Mesodermal cell (in vitro differentiated cells): ENCODE results near the gene HMCN1. TPM values are rescaled to one million over a fixed set of nuclear protein-coding genes. Genes with fewer than 3 reads are reported as not detected.

Source experiments
- H3K27ac ChIP-seq: 2 replicates; pipeline ENCODE4 v1.7.0; 2013; ENCODE audit warnings: mild to moderate bottlenecking, low read depth, low read length, moderate library complexity; ENCODE audit not compliant: severe bottlenecking
- H3K36me3 ChIP-seq: 2 replicates; pipeline ENCODE4 v1.7.1; 2013; ENCODE audit warnings: mild to moderate bottlenecking, low read length, moderate library complexity; ENCODE audit not compliant: control insufficient read depth, insufficient read depth
- H3K4me1 ChIP-seq: one replicate; pipeline ENCODE4 v1.7.1; 2013; ENCODE audit warnings: mild to moderate bottlenecking, low read length; ENCODE audit not compliant: insufficient read depth, control insufficient read depth, poor library complexity, severe bottlenecking
- H3K4me3 ChIP-seq: 2 replicates; pipeline ENCODE4 v1.7.0; 2013; ENCODE audit warnings: low read length, control low read depth, mild to moderate bottlenecking; ENCODE audit not compliant: insufficient read depth, poor library complexity, severe bottlenecking; ENCODE audit errors: extremely low read depth
- H3K9me3 ChIP-seq: 2 replicates; pipeline ENCODE4 v1.7.1; 2013; ENCODE audit warnings: mild to moderate bottlenecking, low read length, moderate library complexity; ENCODE audit not compliant: control insufficient read depth
- WGBS, 2 experiments: methylation state at CpG; one replicate each; pipeline ENCODE4 v1.1.5; 2013; ENCODE audit warnings: missing lambda C conversion rate in 2 of 2; ENCODE audit not compliant: insufficient coverage in 2 of 2; 5-methylcytosine and 5-hydroxymethylcytosine counted together
- polyA plus RNA-seq, 2 experiments: library from polyadenylated mRNA; stranded (reverse); fragments of 50-300 nt; gene quantifications; one replicate each; pipeline ENCODE4 v1.2.3, GENCODE V29; 2013

The HMCN1 gene
- polyA plus RNA-seq (2013, experiment 1 of 2) = 12.2 TPM
- 9.4 TPM for polyA plus RNA-seq (2013, experiment 2 of 2)

- Histone ChIP-seq H3K4me1 (no peaks in the 10 kb centered on the region), H3K9me3 (no peaks in the 10 kb centered on the region), H3K4me3 (peak within 1 kb of the TSS; percentile 54), H3K27ac (peak within 1 kb of the TSS; percentile 82), H3K36me3 (no peaks in the 10 kb centered on the region)
- WGBS, 2 experiments = 1 to 2% methylated on average over 37 to 41 of the region's 47 CpGs
These were observed at the start of gene HMCN1 for GRCh38 chr1:185733818-185734735. HMCN1 (plus strand) TSS chr1:185734391; CDS start chr1:185734780, 389 bp downstream.

- H3K36me3 ChIP-seq = no peaks in the 10 kb centered on the region
- no peaks in the 10 kb centered on the region for H3K9me3 ChIP-seq
- no peak overlapping the region for H3K27ac ChIP-seq
- no peaks in the 10 kb centered on the region for H3K4me1 ChIP-seq
- H3K4me3 ChIP-seq = no peak overlapping the region
These were observed 47.1 kb upstream of the HMCN1 start for GRCh38 chr1:185686821-185687778.

- Histone ChIP-seq H3K36me3 (no peaks in the 10 kb centered on the region), H3K27ac (no peak overlapping the region), H3K4me1 (peaks cover 10% of the 10 kb centered on the region), H3K4me3 (no peak overlapping the region), H3K9me3 (no peaks in the 10 kb centered on the region)
- 80% methylated on average over 1 of the region's 2 CpGs; no CpG with 5 or more reads in 1 of the 2 experiments for WGBS, 2 experiments
These were observed 43.7 kb upstream of the HMCN1 start for GRCh38 chr1:185690527-185690926.

GRCh38 chr1:185693654-185694053 lies 40.5 kb upstream of the HMCN1 start:
- Histone ChIP-seq H3K36me3 (no peaks in the 10 kb centered on the region), H3K27ac (no peak overlapping the region), H3K4me1 (peaks cover 10% of the 10 kb centered on the region), H3K4me3 (no peak overlapping the region), H3K9me3 (no peaks in the 10 kb centered on the region)
- 74 to 100% methylated on average over 2 of the region's 6 CpGs for WGBS, 2 experiments

GRCh38 chr1:185694081-185694480 lies 40.1 kb upstream of the HMCN1 start:
- H3K4me3 ChIP-seq = no peak overlapping the region
- no peaks in the 10 kb centered on the region for H3K9me3 ChIP-seq
- H3K4me1 ChIP-seq = peaks cover 10% of the 10 kb centered on the region
- H3K27ac ChIP-seq = no peak overlapping the region
- no peaks in the 10 kb centered on the region for H3K36me3 ChIP-seq
- WGBS, 2 experiments = 72 to 76% methylated on average over 7 to 8 of the region's 8 CpGs

- H3K27ac ChIP-seq = no peak overlapping the region
- H3K9me3 ChIP-seq = no peaks in the 10 kb centered on the region
- no peak overlapping the region for H3K4me3 ChIP-seq
- peaks cover 10% of the 10 kb centered on the region for H3K4me1 ChIP-seq
- no peaks in the 10 kb centered on the region for H3K36me3 ChIP-seq
These were observed 38.9 kb upstream of the HMCN1 start for GRCh38 chr1:185695299-185695698.

GRCh38 chr1:185696422-185697150 lies 37.6 kb upstream of the HMCN1 start:
- Histone ChIP-seq H3K27ac (no peak overlapping the region), H3K4me1 (peaks cover 10% of the 10 kb centered on the region), H3K36me3 (no peaks in the 10 kb centered on the region), H3K4me3 (no peak overlapping the region), H3K9me3 (no peaks in the 10 kb centered on the region)
- 82 to 94% methylated on average over 3 to 4 of the region's 4 CpGs for WGBS, 2 experiments

- no peaks in the 10 kb centered on the region for H3K4me1 ChIP-seq
- no peaks in the 10 kb centered on the region for H3K36me3 ChIP-seq
- WGBS, 2 experiments = 39 to 58% methylated on average over 2 to 3 of the region's 4 CpGs
- H3K4me3 ChIP-seq = no peak overlapping the region
- no peaks in the 10 kb centered on the region for H3K9me3 ChIP-seq
- H3K27ac ChIP-seq = no peak overlapping the region
These were observed 34.3 kb upstream of the HMCN1 start for GRCh38 chr1:185699874-185700273.

- no peaks in the 10 kb centered on the region for H3K9me3 ChIP-seq
- H3K36me3 ChIP-seq = no peaks in the 10 kb centered on the region
- H3K4me1 ChIP-seq = no peaks in the 10 kb centered on the region
- 89 to 100% methylated on average over 2 of the region's 2 CpGs for WGBS, 2 experiments
- no peak overlapping the region for H3K27ac ChIP-seq
- no peak overlapping the region for H3K4me3 ChIP-seq
These were observed 32.5 kb upstream of the HMCN1 start for GRCh38 chr1:185701650-185702049.

GRCh38 chr1:185704181-185704580 lies 30.0 kb upstream of the HMCN1 start:
- 83 to 95% methylated on average over 1 to 3 of the region's 3 CpGs for WGBS, 2 experiments
- no peaks in the 10 kb centered on the region for H3K36me3 ChIP-seq
- H3K4me3 ChIP-seq = no peak overlapping the region
- no peaks in the 10 kb centered on the region for H3K4me1 ChIP-seq
- no peaks in the 10 kb centered on the region for H3K9me3 ChIP-seq
- H3K27ac ChIP-seq = no peak overlapping the region
